Left renal pelvis (tissue), 4 donors: ENCODE data around the gene CTSG. TPM values are rescaled to one million over a fixed set of nuclear protein-coding genes. Genes with fewer than 3 reads are reported as not detected.
"Not testable (repeated sequence)": the region's sequence is repeated elsewhere in the genome, so short reads cannot be mapped to it uniquely, and the experiment has no call there.

Experiments
- DNase-seq, 4 donors: peaks; one replicate each; pipeline ENCODE4 v3.0.0-alpha.2; 2013; ENCODE audit warnings: low read depth in 4 of 4, low spot score in 3 of 4
- polyA plus RNA-seq, 4 donors: library from polyadenylated mRNA; unstranded; fragments of 120-200 nt; gene quantifications; one replicate each; pipeline ENCODE4 v1.2.1, GENCODE V29; 2013; ENCODE audit not compliant: insufficient read length in 4 of 4

CTSG gene
- polyA plus RNA-seq, 4 donors = 0.30 to 0.95 (median 0.54) TPM

- not testable (repeated sequence) for DNase-seq
These were observed 27.0 kb downstream of the CTSG start for GRCh38 chr14:24549064-24549463.

- DNase-seq = no peak
These were observed 33.6 kb downstream of the CTSG start for GRCh38 chr14:24542346-24542936.

GRCh38 chr14:24535737-24536136 lies 40.3 kb downstream of the CTSG start:
- no peak for DNase-seq

GRCh38 chr14:24534286-24534685 lies 41.8 kb downstream of the CTSG start:
- no peak for DNase-seq

- not testable (repeated sequence) for DNase-seq
These were observed 50.0 kb downstream of the CTSG start for GRCh38 chr14:24525877-24526620.

Other genes with a start within 250 kb of the CTSG start
- gene ADCY4, start 241.2 kb downstream of the CTSG start, polyA plus RNA-seq = 10 to 100 TPM in 3 of 4 donors, 1 to 10 TPM in 1; 8.4 to 23.3 (median 20.0) TPM
- 1 to 10 TPM; 2.3 to 4.3 (median 3.8) TPM for gene RIPK3, start 236.3 kb downstream of the CTSG start, polyA plus RNA-seq
- gene NFATC4, start 208.1 kb downstream of the CTSG start, polyA plus RNA-seq = 100 to 1,000 TPM in 1 of 4 donors, 10 to 100 TPM in 3; 52.5 to 151 (median 78.2) TPM
- 10 to 100 TPM; 46.0 to 95.5 (median 49.4) TPM for gene NYNRIN, start 177.2 kb downstream of the CTSG start, polyA plus RNA-seq
- gene CBLN3, start 146.6 kb downstream of the CTSG start, polyA plus RNA-seq = 1 to 10 TPM; 2.2 to 4.7 (median 2.6) TPM
- gene KHNYN, start 146.3 kb downstream of the CTSG start, polyA plus RNA-seq = 10 to 100 TPM; 35.8 to 50.0 (median 40.5) TPM
- gene SDR39U1, start 133.5 kb downstream of the CTSG start, polyA plus RNA-seq = 10 to 100 TPM; 37.9 to 82.1 (median 52.3) TPM
- under 1 TPM; 0.16 to 0.58 (median 0.34) TPM for gene CMA1, start 68.0 kb downstream of the CTSG start, polyA plus RNA-seq
- gene GZMH, start 33.4 kb upstream of the CTSG start, polyA plus RNA-seq = under 1 TPM in 2 of 4 donors, not detected in 2; 0.21 to 0.53 TPM
- under 1 TPM; 0.22 to 0.75 (median 0.46) TPM for gene GZMB, start 57.9 kb upstream of the CTSG start, polyA plus RNA-seq